IMR-90 (cell line): Measurements from ENCODE around the gene SHLD1. TPM values are rescaled to one million over a fixed set of nuclear protein-coding genes. Genes with fewer than 3 reads are reported as not detected.

Experiments
- ATAC-seq: fragments of 200-7000 bp; cut with Tn5 transposase; 2 replicates; pipeline ENCODE4 v1.9.1; 2020; ENCODE audit warnings: low read depth, mild to moderate bottlenecking, moderate library complexity
- BruUV-seq: library from RNA; stranded (reverse); fragments of 400-500 nt; replicated peaks from 2 replicates; lab custom pipeline; 2021; lab: Mats Ljungman, UMichigan
- CTCF ChIA-PET: fragments of 300-600 bp; formaldehyde crosslinking; extraction: SDS; loops from one replicate; lab custom pipeline; 2021; ENCODE audit warnings: antibody characterized with exemption; lab: Yijun Ruan, JAX
- POLR2A ChIA-PET: fragments of 300-600 bp; sonication (Branson Sonifier 250); formaldehyde crosslinking; loops from one replicate; lab custom pipeline; 2022; ENCODE audit warnings: antibody characterized with exemption; ENCODE audit not compliant: unreplicated experiment; lab: Charles Lee
- DNase-seq: peaks from one replicate; pipeline ENCODE4 v3.0.0; 2013
- H2AFZ ChIP-seq: replicated peaks from 2 replicates; pipeline ENCODE3; 2013; ENCODE audit warnings: low read length, mild to moderate bottlenecking; ENCODE audit not compliant: poor library complexity
- H2AK5ac ChIP-seq: 2 replicates; pipeline ENCODE4 v1.6.1; 2013; ENCODE audit warnings: low read depth, low read length, inconsistent platforms
- H2AK9ac ChIP-seq: replicated peaks from 2 replicates; pipeline ENCODE3; 2013; ENCODE audit warnings: mild to moderate bottlenecking, low read depth, low read length, moderate library complexity; ENCODE audit not compliant: poor library complexity
- H2BK120ac ChIP-seq: 2 replicates; pipeline ENCODE4 v1.6.1; 2013; ENCODE audit warnings: low read depth, low read length, inconsistent platforms
- H2BK15ac ChIP-seq: 3 replicates; pipeline ENCODE4 v1.6.1; 2013; ENCODE audit warnings: low read depth, low read length, inconsistent platforms
- H2BK20ac ChIP-seq: 2 replicates; pipeline ENCODE4 v1.6.1; 2013; ENCODE audit warnings: low read depth, mild to moderate bottlenecking, inconsistent platforms, low read length, moderate library complexity
- H2BK5ac ChIP-seq: 2 replicates; pipeline ENCODE4 v1.6.1; 2013; ENCODE audit warnings: mild to moderate bottlenecking, low read depth, low read length, inconsistent platforms; ENCODE audit not compliant: poor library complexity, severe bottlenecking
- H3K14ac ChIP-seq: replicated peaks from 2 replicates; pipeline ENCODE4 v1.6.1; 2013; ENCODE audit warnings: low read depth, low read length, inconsistent platforms
- H3K18ac ChIP-seq: 2 replicates; pipeline ENCODE4 v1.6.1; 2013; ENCODE audit warnings: low read depth, low read length, control low read depth
- H3K23ac ChIP-seq: 2 replicates; pipeline ENCODE4 v1.6.1; 2013; ENCODE audit warnings: low read depth, low read length, inconsistent platforms
- H3K27ac ChIP-seq: 2 replicates; pipeline ENCODE4 v1.5.1; 2013; ENCODE audit warnings: mild to moderate bottlenecking, control low read depth, low read length; ENCODE audit not compliant: insufficient read depth
- H3K27me3 ChIP-seq: 2 replicates; pipeline ENCODE4 v1.6.1; 2013; ENCODE audit warnings: low read length; ENCODE audit not compliant: control insufficient read depth, insufficient read depth
- H3K36me3 ChIP-seq: 2 replicates; pipeline ENCODE4 v1.6.1; 2013; ENCODE audit warnings: low read length, mixed read lengths; ENCODE audit not compliant: control insufficient read depth, insufficient read depth
- H3K4ac ChIP-seq: 2 replicates; pipeline ENCODE4 v1.6.1; 2013; ENCODE audit warnings: low read depth, low read length, inconsistent platforms
- H3K4me1 ChIP-seq: 2 replicates; pipeline ENCODE4 v1.6.1; 2013; ENCODE audit warnings: low read length, mixed read lengths; ENCODE audit not compliant: control insufficient read depth, insufficient read depth
- H3K4me2 ChIP-seq: 2 replicates; pipeline ENCODE4 v1.6.1; 2013; ENCODE audit warnings: low read depth, mild to moderate bottlenecking, control low read depth, low read length, moderate library complexity
- H3K4me3 ChIP-seq: 2 replicates; pipeline ENCODE4 v1.5.1; 2013; ENCODE audit warnings: low read depth, mild to moderate bottlenecking, control low read depth, low read length, moderate library complexity; ENCODE audit not compliant: insufficient read depth
- H3K56ac ChIP-seq: 2 replicates; pipeline ENCODE4 v1.6.1; 2013; ENCODE audit warnings: low read length, inconsistent platforms; ENCODE audit not compliant: insufficient read depth; ENCODE audit errors: extremely low read depth
- H3K79me1 ChIP-seq, 2 experiments: 2 replicates each; pipeline ENCODE4 v1.6.1; 2013; ENCODE audit warnings: low read length in 2 of 2, inconsistent platforms in 1 of 2, low read depth in 1 of 2
- H3K9ac ChIP-seq: 2 replicates; pipeline ENCODE4 v1.6.1; 2013; ENCODE audit warnings: low read depth, low read length, control low read depth
- H3K9me1 ChIP-seq: 2 replicates; pipeline ENCODE4 v1.6.1; 2013; ENCODE audit warnings: low read length, inconsistent platforms; ENCODE audit not compliant: insufficient read depth
- H3K9me3 ChIP-seq: 2 replicates; pipeline ENCODE4 v1.6.1; 2013; ENCODE audit warnings: low read length; ENCODE audit not compliant: control insufficient read depth, insufficient read depth
- H4K20me1 ChIP-seq: 2 replicates; pipeline ENCODE4 v1.6.1; 2013; ENCODE audit warnings: low read length, inconsistent platforms; ENCODE audit not compliant: insufficient read depth
- H4K5ac ChIP-seq: 2 replicates; pipeline ENCODE4 v1.6.1; 2013; ENCODE audit warnings: mild to moderate bottlenecking, low read depth, low read length, control low read depth
- H4K8ac ChIP-seq, 2 experiments: 2 replicates each; pipeline ENCODE4 v1.6.1; 2013; ENCODE audit warnings: low read depth in 2 of 2, low read length in 2 of 2, control low read depth in 1 of 2, inconsistent platforms in 1 of 2
- H4K91ac ChIP-seq: 2 replicates; pipeline ENCODE4 v1.6.1; 2013; ENCODE audit warnings: low read depth, low read length, inconsistent platforms; ENCODE audit not compliant: insufficient read depth
- CEBPB ChIP-seq: IDR thresholded peaks from 2 replicates; pipeline ENCODE4 v1.6.1; 2012; ENCODE audit warnings: low read depth, low read length, improper control_type of control experiment
- FOS ChIP-seq: fragments of 150-350 bp; IDR thresholded peaks from 2 replicates; pipeline ENCODE4 v1.6.1; 2016; ENCODE audit warnings: low read depth, low read length
- MAFK ChIP-seq: IDR thresholded peaks from 2 replicates; pipeline ENCODE4 v1.6.1; 2012; ENCODE audit warnings: low read depth, low read length, improper control_type of control experiment
- MAZ ChIP-seq: IDR thresholded peaks from 2 replicates; pipeline ENCODE4 v1.6.1; 2012; ENCODE audit warnings: low read depth, mild to moderate bottlenecking, low read length, improper control_type of control experiment, moderate library complexity, borderline replicate concordance
- MXI1 ChIP-seq: IDR thresholded peaks from 2 replicates; pipeline ENCODE4 v1.6.1; 2012; ENCODE audit warnings: low read depth, mild to moderate bottlenecking, low read length, moderate library complexity, borderline replicate concordance
- NFE2L2 ChIP-seq: fragments of 150-350 bp; IDR thresholded peaks from 2 replicates; pipeline ENCODE4 v1.6.1; 2016; ENCODE audit warnings: low read depth, mild to moderate bottlenecking, low read length
- POLR2A ChIP-seq: IDR thresholded peaks from 2 replicates; pipeline ENCODE4 v1.6.1; 2012; ENCODE audit warnings: mild to moderate bottlenecking, low read depth, low read length
- RAD21 ChIP-seq: IDR thresholded peaks from 2 replicates; pipeline ENCODE4 v1.6.1; 2012; ENCODE audit warnings: low read length, improper control_type of control experiment
- RCOR1 ChIP-seq: IDR thresholded peaks from 2 replicates; pipeline ENCODE4 v1.6.1; 2012; ENCODE audit warnings: mild to moderate bottlenecking, low read length, improper control_type of control experiment; ENCODE audit not compliant: insufficient replicate concordance
- SMC3 ChIP-seq: fragments of 150-350 bp; IDR thresholded peaks from 2 replicates; pipeline ENCODE4 v1.6.1; 2016; ENCODE audit warnings: low read depth, mild to moderate bottlenecking, antibody characterized with exemption, low read length, moderate library complexity
- USF2 ChIP-seq: fragments of 150-350 bp; IDR thresholded peaks from 2 replicates; pipeline ENCODE4 v1.6.1; 2017; ENCODE audit warnings: mild to moderate bottlenecking, antibody characterized with exemption, low read length, low read depth
- WGBS, 2 experiments: methylation state at CpG; one replicate each; pipeline versions ENCODE4 v1.1.5 to v1.1.7; 2013; ENCODE audit warnings: missing lambda C conversion rate in 2 of 2; ENCODE audit not compliant: insufficient read length in 1 of 2; ENCODE audit errors: extremely low coverage in 2 of 2; 5-methylcytosine and 5-hydroxymethylcytosine counted together
- dilution Hi-C: fragments of 300-500 bp; cut with HindIII; formaldehyde crosslinking; loops from one replicate; pipeline ENCODE4 v1.14.3; 2018; ENCODE audit warnings: low sequenced_read_pairs; ENCODE audit not compliant: unreplicated experiment
- in situ Hi-C: fragments of 300-500 bp; cut with MboI; formaldehyde crosslinking; loops from 3 replicates; pipeline ENCODE4 v1.14.3; 2019; ENCODE audit warnings: low sequenced_read_pairs, inconsistent platforms, mixed read lengths
- intact Hi-C: fragments of 100-400 bp; cut with micrococcal nuclease; formaldehyde crosslinking; loops from 2 replicates; pipeline ENCODE4 v1.10.0; 2022
- polyA plus RNA-seq, 3 experiments: library from polyadenylated mRNA; depleted of rRNA; stranded (reverse); fragments of >200 nt; gene quantifications; 2 replicates each; pipeline ENCODE4 v1.2.3, GENCODE V29; 2012; ENCODE audit warnings: low replicate concordance in 1 of 3
- total RNA-seq: library from RNA; depleted of rRNA; stranded (reverse); fragments of >200 nt; gene quantifications from 2 replicates; pipeline ENCODE4 v1.2.3, GENCODE V29; 2012
- TF ChIP-seq, protein P1 (sequence below): conservative IDR thresholded peaks from 2 replicates; pipeline ENCODE4 v1.5.1; 2012; ENCODE audit warnings: mild to moderate bottlenecking, low read depth, low read length, improper control_type of control experiment

The SHLD1 gene
- total and polyA plus RNA-seq, 2 of the 4 experiments (the other 2 are of a cell fraction): 2.6 to 3.0 TPM

DNA sequence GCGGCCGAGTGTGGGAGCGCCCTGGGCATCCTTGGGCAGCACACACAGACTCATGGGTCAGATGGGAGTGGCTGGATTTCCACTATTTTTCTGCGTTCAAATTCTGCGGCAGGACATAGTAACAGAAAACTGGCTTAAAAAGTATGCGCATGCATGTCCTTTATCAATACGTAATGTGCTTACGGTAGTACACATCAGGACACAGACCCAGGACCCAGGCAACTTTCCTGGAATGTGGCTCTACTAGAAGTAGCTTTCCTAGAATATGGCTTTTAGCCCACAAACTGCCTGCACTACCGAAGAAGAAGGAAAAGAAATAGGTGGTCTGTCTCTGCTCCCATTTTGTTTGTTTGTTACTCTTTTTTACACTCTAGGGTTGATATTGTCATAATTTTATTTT is 43.4 kb upstream of the SHLD1 start:
- Histone ChIP-seq H2AK5ac (no peak overlapping the region), H2AK9ac (no peak overlapping the region), H3K79me1 (no peaks in the 10 kb centered on the region), H3K4ac (no peak overlapping the region), H2BK15ac (no peak overlapping the region), H3K4me1 (0 out of 2 replicates have a peak, but pooled peaks cover 2% of the 10 kb centered on the region), H3K4me3 (no peak overlapping the region), H2BK5ac (no peak overlapping the region), H3K23ac (no peak overlapping the region), H2BK120ac (no peak overlapping the region), H3K27ac (no peak overlapping the region), H3K56ac (no peak overlapping the region), H2AFZ (no peak overlapping the region), H3K9ac (no peak overlapping the region), H3K9me3 (peaks cover 3% of the 10 kb centered on the region; the same call in 1 of the 2 replicates), H3K9me1 (0 out of 2 replicates have a peak, but pooled peaks cover 3% of the 10 kb centered on the region), H4K5ac (no peak overlapping the region), H3K27me3 (peaks cover 2% of the 10 kb centered on the region), H3K18ac (no peak overlapping the region), H4K20me1 (no peaks in the 10 kb centered on the region), H4K91ac (no peak overlapping the region), H3K14ac (no peak overlapping the region), H3K36me3 (no peaks in the 10 kb centered on the region), H2BK20ac (no peak overlapping the region), H4K8ac (no peak overlapping the region), H3K4me2 (no peak overlapping the region)
- ChIA-PET CTCF (no interaction called here), POLR2A (no interaction called here)
- ATAC-seq: no peak
- no peak for DNase-seq
- intact Hi-C loops (no loop called here), dilution Hi-C loops (no loop called here), in situ Hi-C loops (no loop called here)
- no TSS peak for BruUV-seq
- 96% methylated on average over 3 of the region's 9 CpGs; no CpG with 5 or more reads in 1 of the 2 experiments for WGBS, 2 experiments
- no peak for TF ChIP-seq MAZ
- TF ChIP-seq, protein P1, sequence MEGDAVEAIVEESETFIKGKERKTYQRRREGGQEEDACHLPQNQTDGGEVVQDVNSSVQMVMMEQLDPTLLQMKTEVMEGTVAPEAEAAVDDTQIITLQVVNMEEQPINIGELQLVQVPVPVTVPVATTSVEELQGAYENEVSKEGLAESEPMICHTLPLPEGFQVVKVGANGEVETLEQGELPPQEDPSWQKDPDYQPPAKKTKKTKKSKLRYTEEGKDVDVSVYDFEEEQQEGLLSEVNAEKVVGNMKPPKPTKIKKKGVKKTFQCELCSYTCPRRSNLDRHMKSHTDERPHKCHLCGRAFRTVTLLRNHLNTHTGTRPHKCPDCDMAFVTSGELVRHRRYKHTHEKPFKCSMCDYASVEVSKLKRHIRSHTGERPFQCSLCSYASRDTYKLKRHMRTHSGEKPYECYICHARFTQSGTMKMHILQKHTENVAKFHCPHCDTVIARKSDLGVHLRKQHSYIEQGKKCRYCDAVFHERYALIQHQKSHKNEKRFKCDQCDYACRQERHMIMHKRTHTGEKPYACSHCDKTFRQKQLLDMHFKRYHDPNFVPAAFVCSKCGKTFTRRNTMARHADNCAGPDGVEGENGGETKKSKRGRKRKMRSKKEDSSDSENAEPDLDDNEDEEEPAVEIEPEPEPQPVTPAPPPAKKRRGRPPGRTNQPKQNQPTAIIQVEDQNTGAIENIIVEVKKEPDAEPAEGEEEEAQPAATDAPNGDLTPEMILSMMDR: no peak
- TF ChIP-seq FOS: no peak
- TF ChIP-seq RAD21: no peak
- no peak for TF ChIP-seq MAFK
- TF ChIP-seq USF2: no peak
- TF ChIP-seq SMC3: no peak
- no peak for TF ChIP-seq NFE2L2
- TF ChIP-seq POLR2A: no peak
- TF ChIP-seq MXI1: no peak
- TF ChIP-seq RCOR1: no peak
- TF ChIP-seq CEBPB: no peak
